ENCODE measurements around the gene SLC9A3.

Gene SLC9A3

DNA sequence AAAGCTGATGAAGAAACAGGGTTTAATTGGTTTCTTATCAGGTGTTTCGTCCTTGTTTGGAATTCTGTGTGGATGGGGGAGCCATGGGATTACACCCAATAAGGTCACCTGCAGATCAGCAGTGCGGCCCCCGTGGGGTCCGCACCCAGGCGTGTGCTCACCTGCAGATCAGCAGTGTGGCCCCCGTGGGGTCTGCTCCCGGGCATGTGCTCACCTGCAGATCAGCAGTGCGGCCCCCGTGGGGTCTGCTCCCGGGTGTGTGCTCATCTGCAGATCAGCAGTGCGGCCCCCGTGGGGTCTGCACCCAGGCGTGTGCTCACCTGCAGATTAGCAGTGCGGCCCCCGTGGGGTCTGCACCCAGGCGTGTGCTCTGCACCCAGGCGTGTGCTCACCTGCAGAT, 46.2 kb upstream of the SLC9A3 start:
- H3K4me3 ChIP-seq (ENCODE audit: low read length): no peak overlapping the region
- TF ChIP-seq, protein P1, sequence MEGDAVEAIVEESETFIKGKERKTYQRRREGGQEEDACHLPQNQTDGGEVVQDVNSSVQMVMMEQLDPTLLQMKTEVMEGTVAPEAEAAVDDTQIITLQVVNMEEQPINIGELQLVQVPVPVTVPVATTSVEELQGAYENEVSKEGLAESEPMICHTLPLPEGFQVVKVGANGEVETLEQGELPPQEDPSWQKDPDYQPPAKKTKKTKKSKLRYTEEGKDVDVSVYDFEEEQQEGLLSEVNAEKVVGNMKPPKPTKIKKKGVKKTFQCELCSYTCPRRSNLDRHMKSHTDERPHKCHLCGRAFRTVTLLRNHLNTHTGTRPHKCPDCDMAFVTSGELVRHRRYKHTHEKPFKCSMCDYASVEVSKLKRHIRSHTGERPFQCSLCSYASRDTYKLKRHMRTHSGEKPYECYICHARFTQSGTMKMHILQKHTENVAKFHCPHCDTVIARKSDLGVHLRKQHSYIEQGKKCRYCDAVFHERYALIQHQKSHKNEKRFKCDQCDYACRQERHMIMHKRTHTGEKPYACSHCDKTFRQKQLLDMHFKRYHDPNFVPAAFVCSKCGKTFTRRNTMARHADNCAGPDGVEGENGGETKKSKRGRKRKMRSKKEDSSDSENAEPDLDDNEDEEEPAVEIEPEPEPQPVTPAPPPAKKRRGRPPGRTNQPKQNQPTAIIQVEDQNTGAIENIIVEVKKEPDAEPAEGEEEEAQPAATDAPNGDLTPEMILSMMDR (IDR thresholded peaks at IDR 0.05; ENCODE audit: insufficient read depth, low read depth, low read length, missing control alignments): no peak
- DNase-seq (ENCODE audit: low read depth): no peak

- H3K4me3 ChIP-seq (ENCODE audit: low read length): no peak overlapping the region
- DNase-seq (ENCODE audit: low read depth): no peak
- TF ChIP-seq, protein P1 (IDR thresholded peaks at IDR 0.05; ENCODE audit: insufficient read depth, low read depth, low read length, missing control alignments): no peak
Measured at GRCh38 chr5:569868-570361, 45.7 kb upstream of the SLC9A3 start.

GRCh38 chr5:569358-569867, 45.2 kb upstream of the SLC9A3 start:
- no peak overlapping the region for H3K4me3 ChIP-seq (ENCODE audit: low read length)
- TF ChIP-seq, protein P1 (IDR thresholded peaks at IDR 0.05; ENCODE audit: insufficient read depth, low read depth, low read length, missing control alignments): no peak
- no peak for DNase-seq (ENCODE audit: low read depth)

GRCh38 chr5:568809-569208, 44.6 kb upstream of the SLC9A3 start:
- H3K4me3 ChIP-seq (ENCODE audit: low read length): no peak overlapping the region
- TF ChIP-seq, protein P1 (IDR thresholded peaks at IDR 0.05; ENCODE audit: insufficient read depth, low read depth, low read length, missing control alignments): no peak
- no peak for DNase-seq (ENCODE audit: low read depth)

GRCh38 chr5:568061-568781, 44.0 kb upstream of the SLC9A3 start:
- no peak overlapping the region for H3K4me3 ChIP-seq (ENCODE audit: low read length)
- no peak for DNase-seq (ENCODE audit: low read depth)
- TF ChIP-seq, protein P1 (IDR thresholded peaks at IDR 0.05; ENCODE audit: insufficient read depth, low read depth, low read length, missing control alignments): no peak

DNA sequence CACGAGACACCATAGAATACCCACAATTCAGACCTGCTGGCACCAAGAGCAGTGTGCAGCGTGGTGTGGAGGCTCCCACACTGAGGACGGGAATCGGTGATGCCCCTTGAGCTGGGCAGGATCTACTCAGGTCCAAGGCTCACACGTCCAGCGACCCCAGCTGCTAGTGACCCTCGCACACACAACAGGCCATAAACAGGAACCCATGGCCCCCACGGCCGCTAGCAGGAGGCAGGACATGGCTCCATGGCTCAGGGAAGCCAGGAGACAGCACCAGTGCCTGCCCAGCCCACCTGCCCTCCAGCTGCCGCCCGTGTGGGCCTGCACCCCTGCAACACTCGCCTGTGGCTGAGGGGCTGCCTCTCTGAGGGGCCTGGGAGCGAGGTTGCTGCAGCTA, 43.4 kb upstream of the SLC9A3 start:
- DNase-seq (ENCODE audit: low read depth): no peak
- H3K4me3 ChIP-seq (ENCODE audit: low read length): no peak overlapping the region
- TF ChIP-seq, protein P1 (IDR thresholded peaks at IDR 0.05; ENCODE audit: insufficient read depth, low read depth, low read length, missing control alignments): no peak

All from epithelial cell of esophagus (primary cell).